ENCODE results near the gene VASP. TPM values are rescaled to one million over a fixed set of nuclear protein-coding genes. Genes with fewer than 3 reads are reported as not detected.

VASP gene
- total RNA-seq, 1 donor from 2014 or later = 110 TPM

GRCh38 chr19:45492137-45492626 is 15.1 kb upstream of the VASP start:
- Histone ChIP-seq H3K36me3 (no peaks in the 10 kb centered on the region), H3K9me3 (no peaks in the 10 kb centered on the region), H3K4me3 (peak overlapping the region; percentile 51 to 70), H3K27me3 (no peaks in the 10 kb centered on the region), H3K4me1 (peaks cover 6 to 16% of the 10 kb centered on the region in 2 donors), H3K27ac (no peak overlapping the region)
- intact Hi-C loops (cut with DNase I) = no loop called here
- DNase-seq (ENCODE audit: low spot score in 2 of 2) = no peak
- TF ChIP-seq CTCF (IDR thresholded peaks at IDR 0.05) = no peak

- no peak for TF ChIP-seq CTCF (IDR thresholded peaks at IDR 0.05)
- intact Hi-C loops (cut with DNase I) = no loop called here
- H3K4me1 ChIP-seq = peaks cover 8 to 19% of the 10 kb centered on the region in 2 donors
- no peaks in the 10 kb centered on the region for H3K9me3 ChIP-seq
- H3K36me3 ChIP-seq = no peaks in the 10 kb centered on the region
- peak overlapping the region; percentile 51 to 70 for H3K4me3 ChIP-seq
- H3K27ac ChIP-seq = peak overlapping the region in 1 of 2 donors; percentile 50
- DNase-seq (ENCODE audit: low spot score in 2 of 2) = no peak
- peaks cover 4% of the 10 kb centered on the region for H3K27me3 ChIP-seq
Measured at GRCh38 chr19:45492627-45493470, 14.4 kb upstream of the VASP start.

- TF ChIP-seq CTCF (IDR thresholded peaks at IDR 0.05) = no peak
- intact Hi-C loops (cut with DNase I) = no loop called here
- Histone ChIP-seq H3K27ac (no peak overlapping the region), H3K4me3 (no peak overlapping the region), H3K27me3 (peaks cover 17% of the 10 kb centered on the region), H3K36me3 (no peaks in the 10 kb centered on the region), H3K9me3 (no peaks in the 10 kb centered on the region), H3K4me1 (peaks cover 8 to 25% of the 10 kb centered on the region in 2 donors)
- no peak for DNase-seq (ENCODE audit: low spot score in 2 of 2)
Measured at GRCh38 chr19:45494261-45494916, 12.9 kb upstream of the VASP start.

GRCh38 chr19:45495178-45495577 is 12.1 kb upstream of the VASP start:
- Histone ChIP-seq H3K4me3 (no peak overlapping the region), H3K4me1 (peaks cover 8 to 25% of the 10 kb centered on the region in 2 donors), H3K27me3 (peaks cover 18% of the 10 kb centered on the region), H3K27ac (no peak overlapping the region), H3K9me3 (no peaks in the 10 kb centered on the region), H3K36me3 (no peaks in the 10 kb centered on the region)
- DNase-seq (ENCODE audit: low spot score in 2 of 2) = no peak
- intact Hi-C loops (cut with DNase I) = no loop called here
- TF ChIP-seq CTCF (IDR thresholded peaks at IDR 0.05) = no peak

GRCh38 chr19:45496349-45496953 is 10.8 kb upstream of the VASP start:
- H3K27ac ChIP-seq = no peak overlapping the region
- no peak for TF ChIP-seq CTCF (IDR thresholded peaks at IDR 0.05)
- peaks cover 8 to 25% of the 10 kb centered on the region in 2 donors for H3K4me1 ChIP-seq
- H3K27me3 ChIP-seq = peaks cover 18% of the 10 kb centered on the region
- intact Hi-C loops (cut with DNase I) = no loop called here
- H3K9me3 ChIP-seq = no peaks in the 10 kb centered on the region
- H3K36me3 ChIP-seq = no peaks in the 10 kb centered on the region
- peak overlapping the region; percentile 58 to 74 for H3K4me3 ChIP-seq
- DNase-seq (ENCODE audit: low spot score in 2 of 2) = no peak
